Stromal cell of bone marrow (primary cell): ENCODE measurements around the gene PIGV.
"Not testable (repeated sequence)": the region's sequence is repeated elsewhere in the genome, so short reads cannot be mapped to it uniquely, and the experiment has no call there.

ENCODE experiments used
- DNase-seq: peaks from one replicate; pipeline ENCODE4 v3.0.0-alpha.2; 2012; ENCODE audit warnings: low read depth

PIGV gene

DNA sequence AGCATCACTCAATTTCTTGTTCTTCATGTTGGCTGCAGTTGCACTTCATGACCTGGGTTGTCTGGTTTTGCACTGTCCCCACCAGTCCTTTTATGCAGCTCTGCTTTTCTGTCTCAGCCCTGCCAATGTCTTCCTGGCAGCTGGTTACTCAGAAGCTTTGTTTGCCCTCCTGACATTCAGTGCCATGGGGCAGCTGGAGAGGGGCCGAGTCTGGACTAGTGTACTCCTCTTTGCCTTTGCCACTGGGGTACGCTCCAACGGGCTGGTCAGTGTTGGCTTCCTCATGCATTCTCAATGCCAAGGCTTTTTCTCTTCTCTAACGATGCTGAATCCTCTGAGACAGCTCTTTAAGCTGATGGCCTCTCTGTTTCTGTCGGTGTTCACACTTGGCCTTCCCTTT, 6.6 kb downstream of the PIGV start:
- no peak for DNase-seq

DNA sequence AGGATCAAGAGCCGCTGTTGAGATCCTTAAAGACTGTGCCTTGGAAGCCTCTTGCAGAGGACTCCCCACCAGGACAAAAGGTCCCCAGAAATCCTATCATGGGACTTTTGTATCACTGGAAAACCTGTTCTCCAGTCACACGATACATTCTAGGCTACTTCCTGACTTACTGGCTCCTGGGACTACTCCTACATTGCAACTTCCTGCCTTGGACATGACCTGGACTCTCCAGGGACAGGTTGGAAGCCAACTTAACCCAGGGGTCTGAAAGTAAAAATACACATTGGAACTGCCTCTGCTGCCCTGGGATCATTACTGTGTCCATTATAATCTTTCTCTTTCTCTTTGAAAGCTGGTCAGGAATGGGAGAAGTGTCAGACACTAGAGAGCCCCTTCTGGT, 9.9 kb downstream of the PIGV start:
- DNase-seq, result no peak

DNA sequence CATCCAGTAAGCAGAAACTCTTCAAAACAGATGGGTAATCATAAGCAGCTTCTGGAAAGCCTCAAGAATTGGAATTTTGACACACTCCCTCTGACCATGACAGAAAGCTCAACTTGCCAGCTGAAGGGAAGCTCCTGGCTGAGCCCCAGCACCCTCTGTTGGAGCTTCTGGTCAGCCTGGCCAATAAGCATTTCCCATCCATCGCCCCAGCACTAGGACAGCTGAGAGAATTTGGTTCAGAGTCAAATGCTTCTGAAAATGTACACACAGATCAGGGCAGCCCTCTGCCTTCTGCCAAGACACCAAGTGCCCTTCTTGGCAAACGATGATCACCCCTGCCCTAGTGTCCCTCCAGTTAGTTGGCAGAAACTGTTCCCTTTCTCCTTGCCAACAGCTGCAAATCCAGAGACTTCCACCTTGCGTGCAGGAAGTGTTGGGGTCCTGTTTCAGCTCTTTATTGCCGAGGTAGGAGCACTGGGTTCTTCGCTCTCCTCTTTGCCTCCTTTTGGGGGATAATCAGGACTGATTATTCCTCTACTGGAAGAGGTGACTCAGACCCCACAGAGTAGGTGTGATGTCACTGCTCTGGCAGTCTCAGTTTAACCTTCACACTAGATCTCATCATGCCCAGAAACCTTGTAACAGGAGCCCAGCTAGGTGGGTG, 11.9 kb downstream of the PIGV start:
- DNase-seq, result peak; percentile 86

DNA sequence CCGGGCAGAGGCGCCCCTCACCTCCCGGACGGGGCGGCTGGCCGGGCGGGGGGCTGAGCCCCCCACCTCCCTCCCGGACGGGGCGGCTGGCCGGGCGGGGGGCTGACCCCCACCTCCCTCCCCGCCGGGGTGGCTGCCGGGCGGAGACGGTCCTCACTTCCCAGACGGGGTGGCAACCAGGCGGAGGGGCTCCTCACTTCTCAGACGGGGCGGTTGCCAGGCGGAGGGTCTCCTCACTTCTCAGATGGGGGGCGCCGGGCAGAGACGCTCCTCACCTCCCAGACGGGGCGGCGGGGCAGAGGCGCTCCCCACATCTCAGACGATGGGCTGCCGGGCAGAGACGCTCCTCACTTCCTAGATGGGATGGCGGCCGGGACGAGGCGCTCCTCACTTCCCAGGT, 16.2 kb downstream of the PIGV start:
- DNase-seq, result not testable (repeated sequence)

DNA sequence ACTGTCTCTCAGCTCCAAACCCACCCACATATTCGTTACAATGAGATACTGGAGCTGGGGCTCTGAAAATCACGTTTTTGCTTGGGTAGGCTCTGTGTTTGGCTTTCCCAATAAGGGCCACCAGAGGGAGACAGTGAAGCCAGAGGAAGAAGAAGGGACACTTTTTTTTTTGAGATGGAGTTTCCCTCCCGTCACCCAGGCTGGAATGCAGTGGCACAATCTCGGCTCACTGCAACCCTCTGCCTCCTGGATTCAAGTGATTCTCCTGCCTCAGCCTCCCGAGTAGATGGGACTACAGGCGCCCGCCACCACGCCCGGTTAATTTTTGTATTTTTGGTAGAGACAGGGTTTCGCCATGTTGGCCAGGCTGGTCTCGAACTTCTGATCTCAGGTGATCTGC, 22.4 kb downstream of the PIGV start:
- not testable (repeated sequence) for DNase-seq

DNA sequence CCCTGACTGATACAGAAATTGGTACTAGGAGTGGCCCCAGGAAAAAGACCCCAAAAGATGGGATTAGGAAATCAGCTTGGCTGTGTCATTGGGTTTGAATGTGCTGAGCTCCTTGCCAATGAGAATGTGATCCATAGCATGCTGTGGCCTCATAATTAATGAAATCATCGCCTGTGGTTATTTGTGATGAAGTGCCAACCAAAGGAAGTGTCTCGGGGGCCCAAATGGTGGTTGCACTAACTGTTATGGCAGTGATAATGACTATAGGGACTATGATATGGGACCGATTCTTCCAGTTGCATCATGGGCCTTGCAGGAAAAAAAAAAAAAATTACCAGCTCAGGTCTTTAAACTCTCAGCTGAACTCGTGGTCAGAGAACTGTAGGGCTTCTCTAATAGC, 23.3 kb downstream of the PIGV start:
- no peak for DNase-seq

DNA sequence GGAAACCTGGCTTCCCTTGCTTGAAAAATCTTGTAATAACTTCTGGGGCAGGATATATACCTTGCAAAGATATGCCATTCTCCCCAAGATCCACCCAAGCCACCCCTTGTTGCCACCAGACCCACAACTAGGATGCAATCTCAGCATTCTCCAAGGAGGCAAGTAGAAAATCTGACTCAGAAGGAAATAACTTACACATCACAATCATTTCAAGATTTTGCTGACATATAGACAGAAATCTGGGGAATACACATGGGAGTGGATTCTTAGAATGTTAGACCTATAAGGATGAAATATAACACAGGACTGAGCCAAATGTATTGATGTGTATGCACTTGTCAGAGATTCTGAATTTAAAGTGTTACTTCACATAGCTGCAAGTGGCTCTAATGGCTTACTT, 24.0 kb downstream of the PIGV start:
- no peak for DNase-seq

DNA sequence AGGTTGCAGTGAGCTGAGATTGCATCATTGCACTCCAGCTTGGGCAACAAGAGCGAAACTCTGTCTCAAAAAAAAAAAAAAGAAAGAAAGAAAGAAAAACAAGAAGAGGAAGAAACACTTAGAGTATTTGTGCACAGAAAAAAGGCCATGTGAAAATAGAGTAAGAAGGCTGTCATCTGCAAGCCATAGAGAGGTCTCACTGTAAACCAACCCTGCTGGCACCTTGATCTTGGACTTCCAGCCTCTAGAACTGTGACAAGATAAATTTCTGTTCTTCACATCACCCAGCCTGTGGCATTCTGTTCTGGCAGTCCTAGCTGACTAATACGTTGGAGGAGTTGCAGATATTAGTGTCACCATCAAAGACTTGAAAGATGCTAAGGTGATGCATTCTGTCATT, 26.6 kb downstream of the PIGV start:
- no peak for DNase-seq

DNA sequence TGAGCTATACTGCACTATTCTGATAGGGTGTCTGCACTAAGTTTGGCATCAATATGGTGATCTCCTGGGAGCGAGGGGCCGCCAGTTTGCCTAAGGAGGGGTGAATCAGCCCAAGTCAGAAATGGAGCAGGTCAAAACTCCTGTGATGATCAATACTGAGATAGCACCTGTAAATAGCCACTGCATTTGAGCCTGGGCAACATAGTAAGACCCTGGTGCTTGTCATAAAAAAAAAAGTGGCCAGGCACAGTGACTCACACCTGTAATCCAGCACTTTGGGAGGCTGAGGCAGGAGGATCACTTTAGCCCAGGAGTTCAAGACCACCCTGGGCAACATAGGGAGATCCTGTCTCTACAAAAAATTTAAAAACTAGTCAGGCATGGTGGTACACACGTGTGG, 27.1 kb downstream of the PIGV start:
- DNase-seq, result no peak

DNA sequence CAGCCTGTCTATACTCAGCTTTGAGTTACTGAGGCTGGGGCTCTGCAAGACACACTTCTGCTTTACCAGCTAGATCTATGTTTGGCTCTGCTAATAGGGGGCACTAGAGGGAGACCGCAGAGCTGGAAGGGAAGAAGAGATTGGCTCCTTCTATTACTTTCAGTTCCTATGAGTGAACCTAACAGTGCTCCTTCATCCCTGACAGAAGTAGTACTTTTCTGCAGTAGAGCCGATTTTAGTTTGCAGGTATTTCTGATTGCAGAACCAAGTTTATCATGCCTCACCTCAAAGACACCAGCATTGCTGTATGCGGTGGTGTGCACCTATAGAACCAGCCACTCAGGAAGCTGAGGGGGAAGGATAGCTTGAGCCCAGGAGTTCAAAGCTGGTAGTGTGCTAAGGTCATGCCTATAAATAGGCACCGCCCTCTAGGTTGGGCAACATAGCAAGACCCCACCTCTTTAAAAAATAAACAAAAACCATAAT, 33.1 kb downstream of the PIGV start:
- no peak for DNase-seq

DNA sequence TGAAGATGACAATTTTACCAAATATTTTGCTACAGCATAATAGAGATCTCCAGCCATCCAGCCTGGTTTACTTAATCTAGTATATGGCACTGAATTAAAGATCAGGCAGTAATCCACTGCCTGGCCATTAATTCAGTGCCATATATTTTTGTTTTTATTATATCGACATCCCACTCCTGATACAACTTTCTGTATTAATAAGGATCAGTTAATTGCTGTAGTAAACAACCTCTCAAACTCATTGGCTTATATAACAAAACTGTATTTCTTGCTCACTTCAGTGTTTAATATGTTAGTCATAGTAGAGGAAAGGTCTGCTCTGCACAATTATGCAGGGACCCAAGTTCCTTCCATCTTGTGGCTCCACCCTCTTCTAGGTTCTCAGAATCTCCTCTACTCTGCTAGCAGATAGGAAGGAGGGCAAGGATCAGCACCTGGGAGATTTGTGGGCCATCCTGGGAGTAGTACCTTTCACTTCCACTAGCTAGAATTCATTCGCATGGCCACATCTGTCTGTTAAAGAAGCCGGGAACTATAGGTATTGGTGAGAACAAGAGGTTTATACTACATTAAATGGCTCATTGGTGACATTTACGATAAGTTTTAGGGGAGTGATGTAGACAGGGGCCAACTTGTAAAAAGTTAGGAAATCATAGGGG, 35.1 kb downstream of the PIGV start:
- no peak for DNase-seq

DNA sequence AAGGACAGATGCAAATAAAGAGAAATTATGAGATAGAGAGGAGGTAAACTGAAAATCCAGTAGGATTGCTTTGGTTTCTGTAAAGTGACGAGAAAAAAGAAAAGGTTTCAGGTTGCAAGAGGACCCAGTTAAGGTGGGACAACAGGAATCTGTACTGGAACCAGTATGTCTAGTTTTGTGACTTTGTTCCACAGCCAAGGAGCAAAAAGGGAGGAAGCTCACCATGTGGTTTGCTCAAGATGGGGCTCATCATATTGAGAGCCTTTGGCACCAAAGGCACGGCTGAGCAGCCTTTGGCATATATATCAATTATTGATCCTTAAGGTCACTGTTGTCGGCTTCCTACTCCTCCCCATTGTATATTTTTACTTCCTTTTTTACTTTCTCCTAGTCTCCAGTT, 37.0 kb downstream of the PIGV start:
- DNase-seq, result no peak

DNA sequence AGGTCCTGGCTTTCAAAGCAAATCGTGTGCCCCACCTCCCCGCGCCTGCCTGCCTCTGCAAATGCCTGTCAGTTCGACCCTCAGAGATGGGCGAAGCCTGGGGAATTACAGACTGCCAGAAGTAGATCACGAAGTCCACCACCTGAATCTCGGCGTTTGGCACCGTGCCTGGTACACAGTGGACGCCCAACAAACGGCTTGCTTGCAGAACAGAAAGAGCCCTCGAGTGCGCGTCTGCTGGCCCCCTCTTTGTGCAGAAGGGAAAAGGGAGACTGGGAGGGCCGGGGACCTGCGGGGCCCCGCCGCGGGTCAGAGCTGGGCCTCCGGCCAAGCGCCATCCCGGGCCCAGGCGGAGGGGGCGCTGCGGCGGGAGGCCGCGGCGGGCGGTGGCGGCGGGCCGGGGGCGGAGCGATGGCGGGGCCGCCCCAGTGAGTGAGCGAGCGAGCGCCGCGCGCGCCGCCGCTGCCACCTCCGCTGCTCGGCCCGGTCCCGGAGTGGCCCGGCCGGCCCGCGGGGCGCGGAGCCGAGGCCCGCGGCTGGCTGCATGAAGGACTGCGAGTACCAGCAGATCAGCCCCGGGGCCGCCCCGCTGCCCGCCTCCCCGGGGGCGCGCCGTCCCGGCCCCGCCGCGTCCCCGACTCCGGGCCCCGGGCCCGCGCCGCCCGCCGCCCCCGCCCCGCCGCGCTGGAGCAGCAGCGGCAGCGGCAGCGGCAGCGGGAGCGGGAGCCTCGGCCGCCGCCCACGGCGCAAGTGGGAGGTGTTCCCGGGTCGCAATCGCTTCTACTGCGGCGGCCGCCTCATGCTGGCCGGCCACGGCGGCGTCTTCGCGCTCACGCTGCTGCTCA, 38.7 kb downstream of the PIGV start, which contains the start of gene ZDHHC18:
Gene ZDHHC18 (plus strand): TSS at position 428 of the 845 bp plus-strand sequence. CDS start 117 bp downstream, at position 545.
- DNase-seq, result no peak

DNA sequence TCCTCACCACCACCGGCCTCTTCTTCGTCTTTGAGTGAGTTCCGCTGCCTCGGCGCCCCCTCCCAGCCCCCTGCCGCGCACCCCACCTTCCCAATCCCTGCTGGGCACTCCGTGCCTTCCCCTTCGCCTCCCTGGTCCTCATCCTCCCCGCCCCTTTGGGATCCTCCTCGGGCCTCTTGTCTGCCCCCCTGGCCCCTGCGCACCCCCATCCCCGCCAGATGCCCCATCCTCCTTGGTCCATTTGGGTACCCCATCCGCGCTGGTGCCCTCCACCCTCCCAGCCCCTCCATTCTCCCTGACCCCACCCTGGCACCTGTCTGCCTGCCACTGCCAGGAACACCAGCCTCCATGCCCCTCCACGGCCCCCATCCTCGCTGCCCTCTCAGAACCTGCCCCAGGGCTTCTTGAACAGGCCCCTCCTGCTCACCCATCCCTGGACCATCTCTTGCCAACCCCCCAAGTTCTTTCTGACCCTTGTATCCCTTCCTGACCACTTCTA, 39.4 kb downstream of the PIGV start:
- no peak for DNase-seq

DNA sequence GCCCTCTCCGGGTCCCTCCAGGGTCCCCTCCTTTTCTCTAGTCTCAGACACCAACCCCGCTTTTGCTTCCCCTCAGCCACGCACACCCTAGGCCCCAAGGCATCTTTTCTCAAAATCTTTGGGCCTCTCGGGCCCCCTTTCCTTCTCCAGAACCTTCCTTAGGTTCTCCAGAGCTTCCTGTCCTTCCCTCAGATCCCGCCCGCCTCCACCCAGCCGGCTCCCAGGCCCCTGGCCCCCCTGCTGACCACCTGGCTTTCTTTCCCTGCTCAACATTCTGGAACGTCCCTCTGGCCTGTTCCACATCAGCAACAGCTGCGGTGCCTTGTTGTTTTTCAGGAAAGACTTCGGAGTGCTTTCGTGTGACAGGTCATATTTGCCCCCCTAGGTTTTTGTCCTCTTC, 39.9 kb downstream of the PIGV start:
- no peak for DNase-seq

DNA sequence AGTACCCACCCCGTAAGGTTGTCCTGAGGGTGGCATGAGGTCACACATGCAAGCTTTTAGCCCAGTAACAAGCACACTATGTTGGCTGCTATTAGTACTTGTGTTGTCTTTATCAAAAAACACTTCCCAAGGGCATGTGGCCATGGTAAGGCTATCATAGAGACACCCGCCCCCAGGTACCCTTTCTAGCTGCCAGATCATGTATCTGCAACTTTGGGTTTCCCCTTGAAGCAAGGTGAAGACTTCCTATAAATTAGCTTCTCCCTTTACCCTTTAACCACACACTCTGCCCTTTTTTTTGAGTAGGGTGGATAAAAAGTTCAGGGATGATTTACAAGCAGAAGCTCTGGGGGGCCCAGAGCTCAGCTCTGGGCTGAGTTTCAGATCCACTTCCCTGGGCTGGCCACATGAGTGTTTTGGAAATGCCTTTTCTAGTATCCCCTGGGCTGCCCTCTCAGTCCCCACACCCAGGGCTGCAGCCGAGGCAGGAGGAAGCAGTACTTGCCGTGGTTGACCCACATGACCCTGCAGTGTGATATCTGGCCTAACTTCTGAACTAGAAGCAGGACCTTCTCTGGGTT, 40.8 kb downstream of the PIGV start:
- no peak for DNase-seq

DNA sequence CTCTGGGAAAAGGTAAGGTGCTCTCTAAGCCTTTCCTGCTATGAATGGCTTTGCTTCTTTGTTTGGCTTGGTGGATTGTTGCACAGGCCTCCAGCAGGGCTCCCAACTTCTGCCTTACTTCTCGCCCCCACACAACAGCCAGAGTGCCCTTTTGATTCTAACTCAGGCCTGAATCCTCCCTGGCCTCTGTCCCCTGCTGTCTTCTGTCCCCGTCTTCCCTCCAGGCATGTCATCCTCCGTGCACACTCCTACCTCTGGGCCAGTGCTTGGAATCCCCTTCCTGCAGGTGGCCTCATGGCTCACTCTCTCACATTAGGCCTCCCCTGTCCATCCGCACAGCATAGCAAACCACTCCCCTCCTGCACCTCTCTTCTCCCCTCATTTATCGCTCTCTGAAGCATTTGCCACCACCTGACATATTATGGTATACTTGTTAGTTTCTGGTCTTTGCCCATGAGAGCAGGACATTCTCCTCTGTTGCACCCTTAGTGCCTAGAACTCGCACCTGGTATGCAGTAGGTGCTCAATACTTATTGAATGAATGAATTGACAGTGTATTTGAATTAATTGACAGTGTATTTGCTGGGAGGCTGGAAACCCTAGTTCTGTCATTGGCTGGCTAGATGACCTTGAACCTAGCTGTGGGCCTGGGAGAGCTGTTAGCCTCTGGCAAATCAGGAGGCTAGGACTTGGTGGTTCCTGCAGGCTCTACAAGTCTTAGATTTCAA, 41.6 kb downstream of the PIGV start:
- no peak for DNase-seq

DNA sequence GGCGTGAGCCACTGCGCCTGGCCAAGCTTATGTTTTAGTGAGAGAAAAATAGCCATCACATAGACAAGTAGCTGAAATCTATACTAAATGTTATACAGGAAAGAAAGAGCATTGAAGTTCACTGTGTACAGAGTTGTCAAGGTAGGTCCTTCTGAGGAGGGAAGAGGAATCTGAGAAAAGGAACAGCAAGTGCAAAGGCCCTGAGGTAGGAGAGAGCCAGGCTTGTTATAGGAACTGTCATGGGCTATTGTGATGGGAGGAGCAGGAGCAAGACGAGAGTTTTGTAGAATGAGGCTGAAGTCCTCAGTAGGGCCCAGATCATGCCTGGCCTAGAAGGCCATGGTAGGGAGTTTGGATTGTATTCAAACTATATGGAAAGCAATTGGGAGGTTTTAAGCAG, 43.3 kb downstream of the PIGV start:
- DNase-seq, result no peak

DNA sequence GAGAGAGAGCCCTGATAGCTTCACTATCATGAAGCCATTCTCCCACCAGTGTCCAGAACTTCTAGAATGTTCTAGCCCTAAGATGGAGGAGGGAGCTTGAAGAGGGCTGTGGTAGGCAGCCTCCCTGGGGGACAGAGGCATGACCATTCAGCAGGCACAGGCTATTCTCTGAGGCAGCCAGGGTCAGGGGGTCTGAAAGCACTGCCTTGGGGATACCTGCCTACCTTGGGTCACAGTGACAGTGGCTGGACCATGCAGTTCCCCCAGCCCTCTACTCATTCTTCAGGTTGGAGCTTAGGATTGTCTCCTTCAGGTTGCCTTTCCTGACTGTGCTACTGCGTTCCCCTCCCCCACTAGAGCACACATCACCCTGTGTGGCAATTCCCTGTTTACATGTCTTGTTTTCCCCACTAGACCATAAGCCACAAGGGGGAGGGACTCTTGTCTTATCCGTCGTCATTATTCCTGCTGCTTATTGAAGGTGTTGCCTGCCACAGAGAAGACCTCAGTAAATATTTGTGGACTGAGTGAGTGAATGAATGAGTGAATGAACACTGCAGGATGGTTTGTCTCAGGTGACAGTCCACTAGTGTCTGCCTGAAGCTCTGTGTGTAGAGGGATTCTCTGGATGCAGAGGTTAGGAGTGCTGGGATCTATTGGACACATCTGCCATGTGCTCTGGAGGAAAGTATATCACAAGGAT, 43.9 kb downstream of the PIGV start:
- no peak for DNase-seq

DNA sequence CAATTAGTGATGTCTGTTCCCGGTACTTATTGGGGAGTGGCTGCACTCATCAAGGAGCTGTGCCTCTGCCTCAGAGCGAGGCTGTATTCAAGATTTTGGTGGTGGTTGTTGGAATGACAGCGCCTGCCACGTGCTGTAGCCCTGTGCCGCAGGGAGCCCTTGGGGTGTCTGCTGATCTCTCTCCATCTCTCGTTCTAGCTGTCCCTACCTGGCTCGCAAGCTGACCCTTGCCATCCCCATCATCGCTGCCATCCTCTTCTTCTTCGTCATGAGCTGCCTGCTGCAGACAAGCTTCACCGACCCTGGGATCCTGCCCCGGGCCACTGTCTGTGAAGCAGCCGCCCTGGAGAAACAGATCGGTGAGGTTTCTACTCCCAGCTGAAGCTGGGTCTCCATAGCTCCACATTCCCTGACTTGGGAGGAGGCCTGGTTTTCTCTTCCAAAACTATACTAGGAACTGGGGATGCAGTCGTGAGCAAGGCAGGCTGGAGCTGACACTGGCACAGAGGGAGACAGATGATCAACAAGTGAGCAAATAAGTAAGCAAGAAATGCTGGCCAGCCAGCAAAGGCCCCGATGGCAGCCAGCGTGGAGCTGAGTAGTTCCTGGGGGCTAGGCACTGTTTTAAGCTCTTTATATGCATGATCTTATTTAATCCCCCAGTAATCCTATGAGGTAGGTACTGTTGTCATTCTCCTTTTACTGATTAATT, 44.7 kb downstream of the PIGV start:
- no peak for DNase-seq
